Activated CD4-positive, alpha-beta T cell treated with anti-CD3 and anti-CD28 coated beads for 36 hours (primary cell): ENCODE data around the gene CPPED1. TPM values are rescaled to one million over a fixed set of nuclear protein-coding genes. Genes with fewer than 3 reads are reported as not detected.
A peak's percentile ranks its signal among the peaks of the same experiment; 100 is the strongest.

Experiments used
- ATAC-seq: fragments of 200-7000 bp; cut with Tn5 transposase; one replicate; pipeline ENCODE4 v1.10.0; 2021; ENCODE audit warnings: mild to moderate bottlenecking, moderate library complexity
- CTCF ChIA-PET: fragments of 350-600 bp; sonication (Branson Sonifier 250); formaldehyde crosslinking; loops from one replicate; lab custom pipeline; 2021; ENCODE audit warnings: antibody characterized with exemption; lab: Charles Lee
- POLR2A ChIA-PET: fragments of 350-600 bp; sonication (Branson Sonifier 250); formaldehyde crosslinking; loops from one replicate; lab custom pipeline; 2021; ENCODE audit warnings: antibody characterized with exemption, inconsistent platforms; lab: Charles Lee
- DNase-seq: peaks from one replicate; pipeline ENCODE4 v3.0.0-alpha.2; 2020
- H3K27ac Mint-ChIP-seq: one replicate; pipeline ENCODE4 v1.8.0; 2021; ENCODE audit warnings: mixed read lengths
- H3K27me3 Mint-ChIP-seq: one replicate; pipeline ENCODE4 v1.8.0; 2021; ENCODE audit warnings: mixed read lengths
- H3K36me3 Mint-ChIP-seq: one replicate; pipeline ENCODE4 v1.8.0; 2021; ENCODE audit warnings: low read depth, mixed read lengths
- H3K4me1 Mint-ChIP-seq: one replicate; pipeline ENCODE4 v1.8.0; 2021; ENCODE audit warnings: mixed read lengths
- H3K4me3 Mint-ChIP-seq: one replicate; pipeline ENCODE4 v1.8.0; 2021; ENCODE audit warnings: mild to moderate bottlenecking, moderate library complexity, mixed read lengths
- H3K9me3 Mint-ChIP-seq: one replicate; pipeline ENCODE4 v1.8.0; 2021; ENCODE audit warnings: low read depth, mixed read lengths
- intact Hi-C, 2 experiments: fragments of 100-400 bp; cut with DNase I in 1 of 2; cut with micrococcal nuclease in 1 of 2; formaldehyde crosslinking; loops; one replicate each; pipeline versions ENCODE4 v1.14.2 to v1.15.1; 2022 to 2024; cut with DNase I, micrococcal nuclease
- total RNA-seq, 2 experiments: library from RNA; stranded (reverse); gene quantifications; one replicate each; pipeline ENCODE4 v1.2.3, GENCODE V29; 2021

Gene CPPED1
- total RNA-seq, 2 experiments from 2014 or later, result 8.0 to 9.8 TPM

DNA sequence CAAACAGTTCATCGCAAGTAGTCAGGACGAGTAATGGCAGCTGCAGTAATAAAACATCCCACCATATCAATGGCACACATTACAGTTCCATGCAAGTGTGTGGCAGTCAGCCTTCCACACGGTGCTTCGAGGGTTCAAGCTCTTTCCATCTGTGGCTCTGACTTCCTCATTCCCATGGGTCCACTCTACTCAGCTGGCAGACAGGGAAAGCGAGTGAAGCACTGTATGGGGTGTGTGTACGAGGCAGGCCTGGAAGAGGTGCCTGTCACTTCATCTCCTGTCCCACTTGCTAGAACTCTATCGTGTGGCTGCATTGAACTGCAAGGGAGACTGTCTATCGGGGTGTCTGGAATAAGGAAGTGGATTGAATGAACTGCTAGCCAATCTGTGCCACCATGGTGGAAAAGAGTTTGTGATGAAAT is 160.6 kb downstream of the CPPED1 start:
- H3K36me3 Mint-ChIP-seq, result no peaks in the 10 kb centered on the region
- DNase-seq (no peak), ATAC-seq (no peak)
- POLR2A ChIA-PET, result no interaction called here
- H3K4me3 Mint-ChIP-seq, result no peak overlapping the region
- H3K27me3 Mint-ChIP-seq, result no peaks in the 10 kb centered on the region
- intact Hi-C loops, result no loop called here
- H3K27ac Mint-ChIP-seq, result no peak overlapping the region
- H3K4me1 Mint-ChIP-seq, result peaks cover 21% of the 10 kb centered on the region
- H3K9me3 Mint-ChIP-seq, result peaks cover 4% of the 10 kb centered on the region
- CTCF ChIA-PET, result no interaction called here

DNA sequence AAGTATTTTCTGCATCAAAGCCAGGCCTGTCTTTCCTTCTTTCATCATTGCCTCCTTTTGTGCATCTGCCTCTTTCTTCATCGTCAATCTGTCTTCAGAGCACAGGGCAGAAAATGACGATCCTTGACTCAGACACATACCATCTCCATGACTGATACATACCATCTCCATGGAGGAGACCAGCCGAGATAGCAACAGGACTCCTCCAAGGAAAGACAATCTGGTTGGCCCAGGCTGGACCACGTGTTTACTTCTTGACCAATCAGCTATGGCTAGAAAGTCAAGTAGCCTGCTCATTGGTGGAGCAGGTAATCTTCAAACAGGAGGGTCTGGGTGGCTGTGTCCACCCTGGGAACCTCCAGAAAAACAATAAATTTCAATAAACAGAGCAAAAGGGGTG is 164.6 kb downstream of the CPPED1 start:
- no peak overlapping the region for H3K4me3 Mint-ChIP-seq
- ATAC-seq, result no peak
- H3K9me3 Mint-ChIP-seq, result peaks cover 4% of the 10 kb centered on the region
- H3K4me1 Mint-ChIP-seq, result peaks cover 2% of the 10 kb centered on the region
- ChIA-PET CTCF (interaction anchor here (0.6 kb wide), 1 partner anchor 249 kb away, joined by 3 read pairs; no protein-coding TSS in a partner anchor), POLR2A (no interaction called here)
- H3K36me3 Mint-ChIP-seq, result no peaks in the 10 kb centered on the region
- H3K27me3 Mint-ChIP-seq, result no peaks in the 10 kb centered on the region
- intact Hi-C loops, result no loop called here
- H3K27ac Mint-ChIP-seq, result no peak overlapping the region
- no peak for DNase-seq

DNA sequence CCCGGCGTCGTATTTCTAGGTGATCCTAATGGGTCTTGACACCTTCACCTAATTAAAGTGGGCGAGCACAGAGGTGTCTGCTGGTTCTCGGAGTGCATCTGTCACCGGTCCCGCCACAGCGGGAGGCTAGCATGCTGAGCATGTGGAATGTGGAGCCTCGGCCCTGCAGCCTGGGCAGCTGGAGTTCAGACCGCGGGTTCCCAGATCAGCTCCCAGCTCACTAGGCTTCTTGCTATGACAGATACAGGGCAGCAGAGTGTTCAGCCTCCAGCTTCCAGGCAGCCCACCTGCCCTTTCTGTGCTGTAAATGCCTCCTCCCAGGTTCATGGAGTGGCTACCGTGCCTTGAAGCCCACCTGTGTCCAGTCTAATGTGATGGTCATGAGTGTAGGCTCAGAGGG is 166.7 kb downstream of the CPPED1 start:
- Mint-ChIP-seq H3K27ac (no peak overlapping the region), H3K9me3 (no peaks in the 10 kb centered on the region), H3K36me3 (no peaks in the 10 kb centered on the region), H3K27me3 (peaks cover 2% of the 10 kb centered on the region), H3K4me1 (no peaks in the 10 kb centered on the region), H3K4me3 (no peak overlapping the region)
- ATAC-seq (no peak), DNase-seq (no peak)
- intact Hi-C loops, result no loop called here
- CTCF ChIA-PET, result no interaction called here
- POLR2A ChIA-PET, result no interaction called here

DNA sequence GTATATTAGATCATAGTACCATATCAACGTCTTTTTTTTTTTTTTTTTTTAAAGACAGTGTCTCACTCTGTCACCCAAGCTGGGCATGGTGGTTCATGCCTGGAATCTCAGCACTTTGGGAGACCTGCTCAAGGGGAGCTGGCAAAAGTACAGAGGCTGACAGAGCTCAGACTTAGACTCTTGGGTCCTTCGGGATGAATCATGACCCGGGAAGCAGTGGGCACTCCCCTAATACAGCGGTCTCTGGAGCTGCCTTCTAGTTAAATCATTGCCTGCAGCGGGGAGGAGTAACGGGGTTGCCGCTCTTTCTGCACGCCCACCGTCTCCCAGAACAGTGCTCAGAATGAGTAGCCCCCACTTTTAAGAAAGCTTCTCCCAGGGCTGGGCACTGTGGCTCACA is 174.4 kb downstream of the CPPED1 start:
- POLR2A ChIA-PET, result no interaction called here
- ATAC-seq, result no peak
- no peak for DNase-seq
- peaks cover 7% of the 10 kb centered on the region for H3K4me1 Mint-ChIP-seq
- intact Hi-C loops, result no loop called here
- H3K27ac Mint-ChIP-seq, result no peak overlapping the region
- H3K4me3 Mint-ChIP-seq, result no peak overlapping the region
- CTCF ChIA-PET, result no interaction called here
- H3K27me3 Mint-ChIP-seq, result peaks cover 5% of the 10 kb centered on the region
- H3K36me3 Mint-ChIP-seq, result no peaks in the 10 kb centered on the region
- no peaks in the 10 kb centered on the region for H3K9me3 Mint-ChIP-seq

DNA sequence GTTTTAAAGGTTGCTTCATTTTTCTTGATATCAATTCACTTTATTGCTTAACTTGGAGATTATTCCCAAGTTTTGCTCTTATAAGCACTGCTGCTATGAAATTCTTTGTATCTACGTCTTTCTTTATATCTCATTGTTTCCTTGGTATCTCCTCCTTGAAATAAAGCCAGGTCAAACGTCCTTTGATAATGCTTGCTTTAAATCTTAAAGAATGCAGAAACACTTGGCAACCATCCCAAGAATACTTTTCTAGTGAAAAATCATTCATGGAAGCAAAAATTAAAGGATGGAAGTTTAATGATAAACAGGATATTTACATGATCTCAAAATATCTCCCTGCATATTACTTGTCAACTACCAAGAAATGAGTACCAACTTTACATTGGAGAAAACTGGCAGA is 175.2 kb downstream of the CPPED1 start:
- peaks cover 5% of the 10 kb centered on the region for H3K27me3 Mint-ChIP-seq
- no peaks in the 10 kb centered on the region for H3K36me3 Mint-ChIP-seq
- peaks cover 7% of the 10 kb centered on the region for H3K4me1 Mint-ChIP-seq
- DNase-seq (no peak), ATAC-seq (no peak)
- no peak overlapping the region for H3K27ac Mint-ChIP-seq
- CTCF ChIA-PET, result no interaction called here
- no peak overlapping the region for H3K4me3 Mint-ChIP-seq
- intact Hi-C loops, result no loop called here
- H3K9me3 Mint-ChIP-seq, result no peaks in the 10 kb centered on the region
- POLR2A ChIA-PET, result no interaction called here

DNA sequence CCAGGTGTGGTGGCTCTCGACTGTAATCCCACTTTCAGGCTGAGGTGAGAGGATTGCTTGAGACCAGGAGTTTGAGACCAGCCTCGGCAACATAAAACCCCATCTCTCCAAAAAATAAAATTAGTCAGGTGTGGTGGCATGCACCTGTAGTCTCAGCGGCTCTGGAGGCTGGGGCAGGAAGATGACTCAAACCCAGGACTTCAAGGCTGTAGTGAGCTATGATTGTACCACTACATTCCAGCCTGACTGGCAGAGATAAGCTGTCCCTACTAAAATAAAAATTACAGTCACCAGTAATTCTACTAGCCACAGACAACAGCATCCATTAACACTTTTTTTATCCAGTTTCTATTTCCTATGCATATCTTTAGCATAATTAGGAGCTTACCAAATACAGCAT is 176.3 kb downstream of the CPPED1 start:
- ATAC-seq (peak; percentile 72), DNase-seq (no peak)
- intact Hi-C loops, result no loop called here
- Mint-ChIP-seq H3K9me3 (no peaks in the 10 kb centered on the region), H3K4me1 (peaks cover 7% of the 10 kb centered on the region), H3K27me3 (peaks cover 3% of the 10 kb centered on the region), H3K4me3 (no peak overlapping the region), H3K36me3 (no peaks in the 10 kb centered on the region), H3K27ac (no peak overlapping the region)
- ChIA-PET CTCF (interaction anchor here (0.6 kb wide), 1 partner anchor 190 kb away, joined by 4 read pairs; no protein-coding TSS in a partner anchor), POLR2A (interaction anchor here (1.3 kb wide), 1 partner anchor 14 kb away, joined by 6 read pairs; no protein-coding TSS in a partner anchor)

DNA sequence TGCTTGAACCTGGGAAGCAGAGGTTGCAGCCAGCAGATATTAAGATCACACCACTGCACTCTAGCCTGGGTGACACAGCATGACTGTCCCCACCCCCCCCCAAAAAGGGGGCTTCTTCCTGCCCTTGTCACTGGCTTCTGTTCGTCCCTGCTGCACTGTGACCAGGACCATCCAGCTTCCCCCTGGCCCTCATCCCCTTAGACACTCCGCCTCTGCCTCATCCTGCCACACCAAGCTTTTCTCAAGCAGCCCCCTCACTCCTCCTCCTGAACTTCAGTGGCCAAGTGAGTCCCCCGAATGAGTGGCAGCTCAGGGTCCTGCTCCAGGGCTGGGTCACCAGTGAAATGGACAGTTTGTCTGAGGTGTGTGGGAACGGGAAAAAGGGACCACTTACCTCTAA is 177.3 kb downstream of the CPPED1 start:
- no peak for ATAC-seq
- Mint-ChIP-seq H3K9me3 (no peaks in the 10 kb centered on the region), H3K4me3 (no peak overlapping the region), H3K27ac (no peak overlapping the region), H3K36me3 (no peaks in the 10 kb centered on the region), H3K27me3 (peaks cover 3% of the 10 kb centered on the region), H3K4me1 (peaks cover 7% of the 10 kb centered on the region)
- ChIA-PET CTCF (no interaction called here), POLR2A (interaction anchor here (1.3 kb wide), 1 partner anchor 14 kb away, joined by 6 read pairs; no protein-coding TSS in a partner anchor)
- intact Hi-C loops, result no loop called here
- DNase-seq, result no peak

DNA sequence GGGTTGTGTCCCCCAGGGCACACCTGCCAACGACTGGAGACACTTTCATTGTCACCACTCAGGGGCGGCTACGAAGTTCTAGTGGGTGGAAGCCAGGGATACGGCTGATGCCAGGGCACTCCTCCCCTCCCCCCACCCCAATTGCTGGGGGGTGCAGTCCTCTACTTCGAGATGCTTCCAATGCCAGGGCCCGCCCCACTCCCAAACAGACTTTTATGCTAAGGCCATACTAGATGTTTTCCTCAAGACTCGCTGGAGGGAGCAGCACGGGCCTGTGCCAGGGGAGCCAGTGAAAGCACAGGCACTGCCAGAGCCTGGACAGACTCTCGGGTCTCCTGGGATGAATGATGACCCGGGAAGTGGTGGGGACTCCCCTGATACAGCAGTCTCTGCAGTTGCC is 178.0 kb downstream of the CPPED1 start:
- POLR2A ChIA-PET, result no interaction called here

DNA sequence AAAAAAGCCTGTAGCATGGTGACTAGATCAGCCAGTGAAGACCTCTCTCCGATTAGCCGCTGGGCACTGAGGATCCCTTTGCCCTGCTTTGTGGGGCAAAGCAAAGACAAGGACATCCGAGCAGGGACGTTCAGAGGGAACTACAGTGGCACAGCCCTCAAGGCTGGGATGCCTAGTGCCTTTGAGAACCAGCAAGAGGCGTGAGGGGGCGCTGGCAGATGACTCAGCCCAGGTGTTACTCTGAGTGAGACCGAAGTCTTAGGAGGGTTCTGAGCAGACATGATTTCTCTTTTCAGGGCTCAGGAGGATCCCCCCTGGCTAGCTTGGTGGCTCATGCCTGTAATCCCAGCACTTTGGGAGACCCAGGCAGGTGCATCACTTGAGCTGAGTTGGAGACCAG is 178.6 kb downstream of the CPPED1 start:
- ChIA-PET CTCF (interaction anchor here (0.9 kb wide), 1 partner anchor 12 kb away, joined by 3 read pairs; no protein-coding TSS in a partner anchor), POLR2A (interaction anchor here (0.6 kb wide), 1 partner anchor 168 kb away, joined by 3 read pairs; no protein-coding TSS in a partner anchor)
- Mint-ChIP-seq H3K4me1 (peaks cover 10% of the 10 kb centered on the region), H3K9me3 (no peaks in the 10 kb centered on the region), H3K36me3 (no peaks in the 10 kb centered on the region), H3K27ac (no peak overlapping the region), H3K4me3 (no peak overlapping the region), H3K27me3 (peaks cover 3% of the 10 kb centered on the region)
- intact Hi-C loops, result no loop called here
- peak; percentile 84 for ATAC-seq
- peak; percentile 65 for DNase-seq

More for the DNA sequence above, 178.0 kb downstream of the CPPED1 start:
- Mint-ChIP-seq H3K27ac (no peak overlapping the region), H3K27me3 (peaks cover 3% of the 10 kb centered on the region), H3K9me3 (no peaks in the 10 kb centered on the region), H3K4me3 (no peak overlapping the region), H3K4me1 (peaks cover 7% of the 10 kb centered on the region), H3K36me3 (no peaks in the 10 kb centered on the region)
- CTCF ChIA-PET, result no interaction called here
- intact Hi-C loops, result no loop called here
- no peak for ATAC-seq
- no peak for DNase-seq

DNA sequence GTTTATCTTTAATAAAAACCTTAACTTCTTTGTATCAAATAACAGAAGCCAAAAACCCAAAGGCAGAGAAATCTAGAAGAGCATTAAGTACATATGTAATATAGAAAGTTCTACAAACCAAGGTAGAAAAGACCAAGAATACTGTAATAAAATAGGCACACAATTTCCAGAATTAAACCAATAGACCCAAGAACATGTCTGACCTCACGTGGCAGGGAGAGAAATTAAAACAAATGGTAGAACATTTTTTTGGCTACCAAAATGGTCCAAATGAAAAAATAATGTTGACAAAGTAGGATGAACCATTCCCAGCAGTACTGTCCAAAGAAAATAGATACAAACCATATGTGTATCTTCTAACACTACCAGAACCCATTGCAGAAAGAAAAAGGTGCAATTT is 183.5 kb downstream of the CPPED1 start:
- intact Hi-C loops, result no loop called here
- ChIA-PET POLR2A (no interaction called here), CTCF (interaction anchor here (0.7 kb wide), 1 partner anchor 823 kb away, joined by 3 read pairs; the partner anchor contains the start of gene ZC3H7A)
- Mint-ChIP-seq H3K4me1 (peaks cover 34% of the 10 kb centered on the region), H3K9me3 (no peaks in the 10 kb centered on the region), H3K36me3 (no peaks in the 10 kb centered on the region), H3K4me3 (no peak overlapping the region), H3K27me3 (no peaks in the 10 kb centered on the region), H3K27ac (peak overlapping the region; percentile 48)
- DNase-seq (no peak), ATAC-seq (no peak)

DNA sequence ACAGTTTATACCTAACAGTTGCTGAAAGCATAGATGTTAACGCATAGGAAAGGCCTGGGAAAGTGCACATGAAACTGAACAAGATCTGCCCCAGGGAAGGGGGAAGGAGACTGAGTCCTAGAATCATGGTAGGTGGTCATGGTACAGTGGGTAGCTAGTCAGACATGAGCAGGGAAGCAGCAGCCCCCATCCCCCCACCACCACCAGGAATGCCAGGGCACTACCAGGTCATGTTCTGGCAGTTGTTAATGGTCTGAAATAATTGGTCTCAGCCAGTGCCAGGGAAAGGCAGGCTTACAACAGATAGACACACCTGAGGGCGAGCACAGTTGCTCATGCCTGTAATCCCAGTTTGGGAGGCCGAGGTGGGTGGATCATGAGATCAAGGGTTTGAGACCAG is 185.2 kb downstream of the CPPED1 start:
- CTCF ChIA-PET, result no interaction called here
- H3K27me3 Mint-ChIP-seq, result no peaks in the 10 kb centered on the region
- H3K4me1 Mint-ChIP-seq, result peaks cover 45% of the 10 kb centered on the region
- H3K27ac Mint-ChIP-seq, result no peak overlapping the region
- intact Hi-C loops, result loop anchor here in 1 of 2 experiments (10.0 kb wide), 1 partner anchor 824 kb away; the partner anchor contains the start of gene ZC3H7A
- H3K36me3 Mint-ChIP-seq, result peaks cover 2% of the 10 kb centered on the region
- DNase-seq (no peak), ATAC-seq (no peak)
- no peak overlapping the region for H3K4me3 Mint-ChIP-seq
- H3K9me3 Mint-ChIP-seq, result no peaks in the 10 kb centered on the region
- POLR2A ChIA-PET, result interaction anchor here (0.6 kb wide), 1 partner anchor 77 kb away, joined by 4 read pairs; no protein-coding TSS in a partner anchor

DNA sequence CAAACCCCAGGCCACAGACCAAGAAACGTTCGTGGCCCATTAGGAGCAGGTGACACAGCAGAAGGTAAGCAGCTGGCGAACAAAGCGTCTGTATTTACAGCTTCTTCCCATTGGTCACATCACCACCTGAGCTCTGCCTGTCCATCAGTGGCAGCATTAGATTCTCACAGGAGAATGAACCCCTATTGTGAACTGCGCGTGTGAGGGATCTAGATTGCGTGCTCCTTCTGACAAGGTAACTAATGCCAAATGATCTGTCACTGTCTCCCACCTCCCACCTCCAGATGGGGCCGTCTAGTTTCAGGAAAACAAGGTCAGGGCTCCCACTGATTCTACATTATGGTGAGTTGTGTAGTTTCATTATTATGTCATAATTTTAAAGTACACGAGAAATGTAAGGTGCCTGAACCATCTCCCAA is 186.3 kb downstream of the CPPED1 start:
- Mint-ChIP-seq H3K4me3 (peak overlapping the region; percentile 59), H3K36me3 (peaks cover 2% of the 10 kb centered on the region), H3K4me1 (peaks cover 56% of the 10 kb centered on the region), H3K9me3 (no peaks in the 10 kb centered on the region), H3K27ac (peak overlapping the region; percentile 64), H3K27me3 (no peaks in the 10 kb centered on the region)
- peak; percentile 13 for ATAC-seq
- peak; percentile 64 for DNase-seq
- ChIA-PET POLR2A (interaction anchor here (0.7 to 1.1 kb wide), 3 partner anchors 78 to 82 kb away, joined by 3 to 5 read pairs (median 3); no protein-coding TSS in a partner anchor), CTCF (interaction anchor here (0.6 to 1.8 kb wide), 6 partner anchors 26 to 176 kb away, joined by 3 to 6 read pairs (median 3); no protein-coding TSS in a partner anchor)
- intact Hi-C loops, result loop anchor here in 1 of 2 experiments (2.0 to 10.0 kb wide), 2 partner anchors 201 to 823 kb away; partner anchors contain the start of gene ZC3H7A
